CD4-positive, alpha-beta T cell treated with Interleukin-17A for 4 hours (primary cell): ENCODE data around the gene COQ8A.
A peak's percentile ranks its signal among the peaks of the same experiment; 100 is the strongest.

Experiments used
- DNase-seq: peaks from one replicate; pipeline ENCODE4 v3.0.0-alpha.2; 2020; ENCODE audit warnings: mixed read lengths

COQ8A gene

DNA sequence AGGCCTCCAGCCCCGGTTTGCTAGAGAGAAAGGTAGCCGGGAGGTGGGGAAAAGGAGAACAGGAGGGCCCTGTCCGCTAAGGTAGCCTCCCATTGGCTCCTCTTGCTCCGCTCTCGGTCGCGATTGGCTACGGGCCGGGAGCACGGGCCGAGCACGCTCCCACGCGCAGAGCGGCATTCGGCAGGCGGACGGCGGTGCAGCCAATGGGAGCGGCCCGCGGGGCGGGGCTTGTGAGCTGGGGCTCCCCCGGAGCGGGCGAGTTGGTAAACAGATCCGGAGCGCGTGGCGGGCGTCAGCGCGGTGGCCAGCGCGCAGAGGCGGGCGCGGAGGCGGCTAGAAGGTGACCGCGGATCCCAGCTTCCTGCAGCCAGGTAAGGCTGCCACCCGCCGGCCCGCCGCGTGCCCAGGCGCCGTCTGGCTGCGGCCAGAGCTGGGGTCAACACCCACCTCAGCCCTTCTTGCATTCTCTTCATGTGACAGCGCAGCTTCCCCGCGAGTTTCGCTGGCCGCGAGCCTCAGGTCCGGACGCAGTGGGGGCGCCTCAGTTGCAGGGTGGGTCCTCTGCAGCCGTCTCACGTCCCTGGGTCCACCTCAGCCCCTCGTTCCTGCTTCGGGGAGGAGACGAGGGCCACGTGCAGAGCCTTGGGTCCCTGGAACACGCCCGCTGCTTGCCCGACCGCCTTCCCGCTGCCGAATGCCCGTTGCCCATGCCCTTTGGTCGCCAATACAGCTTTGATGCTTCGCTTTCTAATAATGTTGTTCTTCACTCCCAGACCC, at the start of gene COQ8A:
COQ8A (plus strand) TSS at position 266 of the 777 bp plus-strand sequence. CDS start 21,092 bp downstream, outside the sequence.
- DNase-seq = peak; percentile 99

GRCh38 chr1:226890331-226891108, 49.6 kb upstream of the COQ8A start:
- no peak for DNase-seq

DNA sequence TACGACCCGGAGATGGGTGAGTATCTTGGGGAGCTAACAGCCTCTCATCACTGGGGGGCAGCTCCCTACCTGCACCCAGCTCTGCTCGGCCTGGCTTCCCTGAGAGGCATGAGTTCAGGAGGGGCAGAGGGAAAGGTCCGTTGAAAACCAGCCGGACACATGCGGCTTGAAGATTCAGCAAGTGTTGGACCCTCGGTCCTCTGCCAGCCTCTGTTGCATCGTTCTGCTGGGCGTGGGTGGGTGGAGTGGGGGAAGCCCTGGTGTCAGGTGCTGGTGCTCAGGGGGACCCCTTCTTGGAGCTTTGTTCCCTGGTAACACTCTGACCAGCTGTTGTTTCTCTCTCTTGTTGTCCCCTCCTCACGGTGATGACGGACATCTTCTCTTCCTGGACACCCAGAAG, 48.7 kb upstream of the COQ8A start:
- no peak for DNase-seq

GRCh38 chr1:226891846-226892523, 48.1 kb upstream of the COQ8A start:
- no peak for DNase-seq

- no peak for DNase-seq
Observed at GRCh38 chr1:226892524-226892875, 47.6 kb upstream of the COQ8A start.

DNA sequence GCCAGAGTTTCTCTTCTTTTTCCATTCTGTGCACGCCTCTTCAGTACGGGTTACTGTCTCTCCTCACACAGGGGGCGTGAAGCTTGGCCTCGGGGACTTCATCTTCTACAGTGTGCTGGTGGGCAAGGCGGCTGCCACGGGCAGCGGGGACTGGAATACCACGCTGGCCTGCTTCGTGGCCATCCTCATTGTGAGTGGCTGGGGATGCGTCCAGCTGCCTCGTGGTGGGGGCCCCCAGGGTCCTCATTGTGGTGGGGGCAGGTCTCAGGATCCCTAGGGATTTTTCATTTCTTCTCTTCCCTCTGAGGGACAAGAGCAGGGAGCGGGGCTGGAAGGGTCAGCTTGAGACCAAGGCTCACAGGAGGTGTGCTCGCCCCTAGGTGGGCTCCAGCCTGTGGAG, 46.2 kb upstream of the COQ8A start:
- DNase-seq = no peak

GRCh38 chr1:226894826-226895225, 45.3 kb upstream of the COQ8A start:
- DNase-seq = no peak

DNA sequence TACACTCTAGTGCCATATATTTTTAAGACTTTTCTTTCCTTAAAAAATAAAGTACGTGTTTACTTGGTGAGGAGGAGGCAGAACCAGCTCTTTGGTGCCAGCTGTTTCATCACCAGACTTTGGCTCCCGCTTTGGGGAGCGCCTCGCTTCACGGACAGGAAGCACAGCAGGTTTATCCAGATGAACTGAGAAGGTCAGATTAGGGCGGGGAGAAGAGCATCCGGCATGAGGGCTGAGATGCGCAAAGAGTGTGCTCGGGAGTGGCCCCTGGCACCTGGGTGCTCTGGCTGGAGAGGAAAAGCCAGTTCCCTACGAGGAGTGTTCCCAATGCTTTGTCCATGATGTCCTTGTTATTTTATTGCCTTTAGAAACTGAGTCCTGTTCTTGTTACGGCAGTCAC, 44.5 kb upstream of the COQ8A start:
- no peak for DNase-seq

GRCh38 chr1:226898246-226898645, 41.8 kb upstream of the COQ8A start:
- no peak for DNase-seq

DNA sequence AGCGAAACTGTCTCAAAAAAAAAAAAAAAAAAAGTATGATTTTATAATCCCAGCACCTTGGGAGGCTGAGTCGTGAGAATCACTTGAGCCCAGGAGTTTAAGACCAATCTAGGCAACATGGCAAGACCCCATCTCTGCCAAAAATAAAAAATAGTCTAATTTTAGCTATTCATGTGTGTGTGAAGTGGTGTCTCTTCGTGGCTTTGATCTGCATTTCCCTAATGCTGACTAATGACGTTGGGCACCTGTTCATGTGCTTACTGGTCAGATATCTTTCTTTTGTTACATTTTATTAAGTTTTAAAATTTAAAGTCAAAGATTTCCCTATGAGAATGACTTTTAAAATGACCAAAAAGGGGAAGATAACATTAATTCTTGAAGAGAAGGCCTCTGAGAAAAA, 38.7 kb upstream of the COQ8A start:
- DNase-seq = no peak

GRCh38 chr1:226902601-226903000, 37.5 kb upstream of the COQ8A start:
- no peak for DNase-seq

GRCh38 chr1:226903819-226904716, 36.0 kb upstream of the COQ8A start:
- DNase-seq = no peak

GRCh38 chr1:226904772-226905171, 35.3 kb upstream of the COQ8A start:
- no peak for DNase-seq

- DNase-seq = no peak
Observed at GRCh38 chr1:226908419-226908818, 31.7 kb upstream of the COQ8A start.

DNA sequence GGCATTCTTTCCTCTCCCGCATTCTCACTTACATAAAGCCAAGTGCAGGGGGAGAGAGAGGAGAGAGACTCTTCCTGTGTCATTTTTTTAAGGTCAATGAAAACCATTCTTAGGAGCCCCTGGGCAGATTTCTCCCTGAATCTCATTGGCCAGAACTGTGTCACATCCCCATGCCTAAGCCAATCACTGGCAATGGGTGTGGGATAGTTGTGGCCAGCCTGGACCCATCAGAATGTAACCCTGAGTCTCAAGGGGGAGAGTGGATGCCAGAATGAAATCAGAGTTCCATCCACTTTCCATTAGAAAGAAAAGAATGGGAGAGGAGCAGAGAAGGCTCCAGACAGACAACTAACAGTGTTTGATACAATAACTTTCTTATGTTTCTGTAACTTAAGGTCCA, 31.2 kb upstream of the COQ8A start:
- no peak for DNase-seq

DNA sequence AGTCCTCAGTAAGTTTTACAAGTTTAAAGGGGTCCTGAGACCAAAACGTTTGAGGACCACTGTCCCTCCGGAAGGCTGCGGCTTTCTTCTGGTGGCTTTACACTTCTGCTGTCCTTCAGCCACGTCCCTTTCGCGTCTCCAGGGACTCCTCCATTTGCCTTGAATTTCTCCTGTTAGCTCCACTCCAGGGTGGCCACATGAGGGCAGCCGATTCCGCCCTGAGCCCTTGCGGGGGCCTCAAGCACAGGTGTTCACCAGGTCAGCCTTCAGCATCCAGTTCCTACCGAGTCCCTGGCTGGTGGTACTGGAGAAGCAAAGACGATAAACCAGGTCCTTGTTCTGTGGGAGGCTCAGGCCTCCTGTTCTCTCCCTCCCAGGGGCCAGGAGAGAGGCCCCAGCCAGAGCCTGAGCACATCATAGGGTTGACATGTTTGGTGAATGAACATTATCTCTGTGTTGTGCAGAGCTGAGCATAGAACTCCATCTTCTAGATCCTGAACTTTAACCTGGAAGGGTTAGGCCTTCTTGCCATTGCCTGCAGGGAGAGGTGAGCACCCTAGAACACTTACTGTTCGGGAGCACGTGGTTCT, 27.4 kb upstream of the COQ8A start:
- peak; percentile 70 for DNase-seq

DNA sequence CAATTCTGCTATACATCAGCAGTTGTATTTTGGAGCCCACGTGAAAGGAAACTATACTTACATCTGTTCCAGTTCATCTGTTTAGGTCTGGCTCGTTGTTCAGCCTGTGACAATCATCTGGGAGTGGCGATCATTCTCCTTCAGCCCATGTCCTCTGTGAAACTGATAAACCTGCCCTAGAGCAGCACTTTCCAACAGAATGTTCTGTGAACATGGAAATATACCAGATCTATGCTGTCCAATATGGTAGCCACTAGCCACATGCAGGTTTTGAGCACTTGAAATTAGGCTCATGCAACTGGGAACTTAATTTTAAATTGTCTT, 24.5 kb upstream of the COQ8A start:
- no peak for DNase-seq

GRCh38 chr1:226916497-226916896, 23.6 kb upstream of the COQ8A start:
- no peak for DNase-seq

DNA sequence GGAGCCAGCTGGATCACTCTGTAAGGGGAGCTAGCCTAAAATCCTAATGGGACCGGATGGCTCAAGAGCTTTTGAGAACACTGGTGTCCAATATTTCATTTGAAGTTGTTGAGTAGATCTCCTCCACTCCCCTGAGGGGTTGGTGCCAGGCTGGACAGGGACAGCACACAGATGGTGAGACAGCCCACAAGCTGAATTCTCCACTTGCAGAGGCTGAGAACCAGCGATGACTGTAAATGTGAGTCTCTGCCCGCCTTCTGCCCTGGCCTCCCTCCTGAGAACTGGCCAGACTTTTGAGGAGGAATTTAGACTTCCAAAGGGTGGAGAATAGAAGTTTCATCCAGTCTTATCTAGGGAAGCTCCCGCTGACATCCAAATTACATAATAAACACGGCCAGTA, 20.5 kb upstream of the COQ8A start:
- DNase-seq = no peak

GRCh38 chr1:226919995-226920394, 20.1 kb upstream of the COQ8A start:
- no peak for DNase-seq

GRCh38 chr1:226920446-226920894, 19.6 kb upstream of the COQ8A start:
- DNase-seq = no peak

DNA sequence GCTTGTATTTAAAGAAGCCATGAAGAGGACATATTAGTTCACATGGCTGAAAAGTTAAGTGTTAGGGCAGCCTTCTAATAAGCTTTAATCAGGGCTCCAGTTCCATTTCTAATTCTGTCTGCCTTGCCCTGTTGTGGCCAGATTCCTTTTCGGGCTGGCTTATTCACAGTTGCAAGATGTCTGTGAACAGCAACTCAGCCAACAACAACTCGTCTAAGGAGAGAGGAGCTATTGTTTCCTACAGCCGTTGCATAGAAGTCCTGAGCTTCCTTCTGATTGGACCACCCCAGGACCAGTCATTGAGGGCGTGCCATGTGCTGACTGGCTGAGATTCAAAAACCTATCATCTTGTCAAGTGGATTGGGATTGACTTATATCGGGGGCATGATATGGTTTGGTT, 18.6 kb upstream of the COQ8A start:
- DNase-seq = no peak
